Uterus (tissue), 4 donors: ENCODE measurements around the gene ATP5PD. TPM values are rescaled to one million over a fixed set of nuclear protein-coding genes. Genes with fewer than 3 reads are reported as not detected.
A peak's percentile ranks its signal among the peaks of the same experiment; 100 is the strongest.

ENCODE experiments used
- DNase-seq, 2 donors: peaks; one replicate each; pipeline ENCODE4 v3.0.0-alpha.2; 2019 to 2020
- H3K27ac ChIP-seq, 2 donors: fragments of 200-600 bp; sonication (generic); 1 replicate in 1 of 2; 2 replicates in 1 of 2; pipeline ENCODE4 v1.5.1; 2016 to 2018
- H3K27me3 ChIP-seq, 2 donors: fragments of 200-600 bp; sonication (generic); one replicate each; pipeline ENCODE4 v1.5.1; 2018 to 2019; ENCODE audit warnings: control low read depth in 1 of 2
- H3K36me3 ChIP-seq, 2 donors: fragments of 200-600 bp; sonication (generic); one replicate each; pipeline ENCODE4 v1.5.1; 2019; ENCODE audit warnings: control low read depth in 1 of 2
- H3K4me1 ChIP-seq, 2 donors: fragments of 200-600 bp; sonication (generic); one replicate each; pipeline ENCODE4 v1.5.1; 2018 to 2019; ENCODE audit warnings: control low read depth in 1 of 2
- H3K4me3 ChIP-seq, 2 donors: fragments of 200-600 bp; sonication (generic); 1 replicate in 1 of 2; 2 replicates in 1 of 2; pipeline ENCODE4 v1.5.1; 2018 to 2019; ENCODE audit warnings: mild to moderate bottlenecking in 1 of 2
- H3K9me3 ChIP-seq, 2 donors: fragments of 200-600 bp; sonication (generic); one replicate each; pipeline ENCODE4 v1.5.1; 2019; ENCODE audit warnings: control low read depth in 1 of 2
- POLR2A ChIP-seq, 2 donors: fragments of 450-650 bp; IDR thresholded peaks; one replicate each; pipeline ENCODE4 v1.6.1; 2016; ENCODE audit warnings: antibody characterized with exemption in 2 of 2, mild to moderate bottlenecking in 1 of 2, moderate library complexity in 1 of 2
- intact Hi-C: fragments of 100-400 bp; cut with DNase I; formaldehyde crosslinking; loops from one replicate; pipeline ENCODE4 v1.15.1; 2023; ENCODE audit warnings: low total_unique reads
- total RNA-seq, 4 donors: library from RNA; depleted of rRNA in 3 of 4; stranded (reverse); fragments of >200 nt in 3 of 4; gene quantifications; one replicate each; pipeline versions ENCODE4 v1.1.0 to v1.2.4, GENCODE V29; 2014 to 2023
- TF ChIP-seq, protein P1 (sequence below), 4 experiments: fragments of 200-600 bp in 2 of 4; fragments of 450-650 bp in 2 of 4; sonication (generic) in 2 of 4; IDR thresholded peaks; one replicate each; pipeline ENCODE4 v1.5.1; 2016 to 2019; ENCODE audit warnings: antibody characterized with exemption in 4 of 4, mild to moderate bottlenecking in 2 of 4, moderate library complexity in 1 of 4
- donor health status: DM: yes; HTN: yes; CAD: no.

Gene ATP5PD
- total RNA-seq, 4 donors from 2014 or later, result 117 to 282 (median 168) TPM

DNA sequence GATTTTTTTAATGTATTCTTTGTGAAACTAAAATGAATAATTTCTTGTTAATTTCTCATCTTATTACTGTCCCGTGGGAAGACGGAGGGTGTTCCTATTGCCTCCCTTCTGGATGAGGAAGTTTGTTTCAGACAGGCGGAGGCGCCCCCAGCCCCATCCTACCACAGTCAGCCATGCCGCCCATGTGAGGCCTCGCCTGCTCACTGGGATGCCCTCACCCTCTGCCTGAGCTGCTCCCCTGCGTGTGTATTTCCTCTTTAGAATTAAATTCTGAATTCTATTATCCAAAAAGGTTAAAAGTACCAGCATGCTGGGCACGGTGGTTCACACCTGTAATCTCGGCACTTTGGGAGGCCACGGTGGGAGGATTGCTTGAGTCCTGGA, 14.3 kb upstream of the ATP5PD start:
- Histone ChIP-seq H3K4me1 (no peaks in the 10 kb centered on the region), H3K36me3 (no peaks in the 10 kb centered on the region), H3K27ac (peak overlapping the region; percentile 63 to 68), H3K27me3 (no peaks in the 10 kb centered on the region), H3K4me3 (no peak overlapping the region), H3K9me3 (no peaks in the 10 kb centered on the region)
- TF ChIP-seq, protein P1, sequence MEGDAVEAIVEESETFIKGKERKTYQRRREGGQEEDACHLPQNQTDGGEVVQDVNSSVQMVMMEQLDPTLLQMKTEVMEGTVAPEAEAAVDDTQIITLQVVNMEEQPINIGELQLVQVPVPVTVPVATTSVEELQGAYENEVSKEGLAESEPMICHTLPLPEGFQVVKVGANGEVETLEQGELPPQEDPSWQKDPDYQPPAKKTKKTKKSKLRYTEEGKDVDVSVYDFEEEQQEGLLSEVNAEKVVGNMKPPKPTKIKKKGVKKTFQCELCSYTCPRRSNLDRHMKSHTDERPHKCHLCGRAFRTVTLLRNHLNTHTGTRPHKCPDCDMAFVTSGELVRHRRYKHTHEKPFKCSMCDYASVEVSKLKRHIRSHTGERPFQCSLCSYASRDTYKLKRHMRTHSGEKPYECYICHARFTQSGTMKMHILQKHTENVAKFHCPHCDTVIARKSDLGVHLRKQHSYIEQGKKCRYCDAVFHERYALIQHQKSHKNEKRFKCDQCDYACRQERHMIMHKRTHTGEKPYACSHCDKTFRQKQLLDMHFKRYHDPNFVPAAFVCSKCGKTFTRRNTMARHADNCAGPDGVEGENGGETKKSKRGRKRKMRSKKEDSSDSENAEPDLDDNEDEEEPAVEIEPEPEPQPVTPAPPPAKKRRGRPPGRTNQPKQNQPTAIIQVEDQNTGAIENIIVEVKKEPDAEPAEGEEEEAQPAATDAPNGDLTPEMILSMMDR (IDR thresholded peaks at IDR 0.05), result no peak
- no peak for TF ChIP-seq POLR2A (IDR thresholded peaks at IDR 0.05)
- intact Hi-C loops, result no loop called here
- DNase-seq, result no peak

DNA sequence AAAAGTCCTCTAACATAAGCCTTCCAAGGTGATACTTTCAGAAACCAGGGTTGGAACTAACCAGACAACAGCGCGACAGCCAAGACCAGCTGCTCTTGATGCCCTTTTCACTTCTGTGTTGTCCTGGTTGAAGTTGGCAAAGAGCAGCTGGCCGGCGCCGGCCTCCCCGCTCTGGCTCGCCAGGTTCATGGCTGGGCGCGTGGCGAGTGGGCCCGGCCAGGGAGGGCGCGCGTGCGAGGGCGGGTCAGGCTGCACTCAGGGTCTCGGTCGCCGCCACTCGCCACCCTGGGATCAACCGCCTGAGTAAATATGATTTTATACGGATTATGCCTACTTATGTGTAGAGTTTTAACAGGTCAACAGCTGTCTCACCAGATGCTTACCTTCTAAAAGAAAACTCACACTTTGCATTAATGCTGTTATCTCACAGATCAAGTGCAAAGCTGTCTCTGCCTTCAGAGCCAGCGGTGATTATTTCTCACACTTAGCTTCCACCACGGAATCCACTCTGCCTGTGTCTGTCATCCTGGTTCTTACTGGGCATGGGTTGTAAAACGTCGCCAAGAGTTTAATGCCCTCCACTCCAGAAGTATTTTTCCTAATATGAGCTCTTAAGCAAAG, 13.8 kb upstream of the ATP5PD start:
- Histone ChIP-seq H3K36me3 (no peaks in the 10 kb centered on the region), H3K9me3 (no peaks in the 10 kb centered on the region), H3K4me1 (no peaks in the 10 kb centered on the region), H3K27ac (peak overlapping the region; percentile 63 to 68), H3K27me3 (no peaks in the 10 kb centered on the region), H3K4me3 (no peak overlapping the region)
- no peak for DNase-seq
- intact Hi-C loops, result no loop called here
- TF ChIP-seq, protein P1 (IDR thresholded peaks at IDR 0.05), result no peak
- TF ChIP-seq POLR2A (IDR thresholded peaks at IDR 0.05), result no peak

DNA sequence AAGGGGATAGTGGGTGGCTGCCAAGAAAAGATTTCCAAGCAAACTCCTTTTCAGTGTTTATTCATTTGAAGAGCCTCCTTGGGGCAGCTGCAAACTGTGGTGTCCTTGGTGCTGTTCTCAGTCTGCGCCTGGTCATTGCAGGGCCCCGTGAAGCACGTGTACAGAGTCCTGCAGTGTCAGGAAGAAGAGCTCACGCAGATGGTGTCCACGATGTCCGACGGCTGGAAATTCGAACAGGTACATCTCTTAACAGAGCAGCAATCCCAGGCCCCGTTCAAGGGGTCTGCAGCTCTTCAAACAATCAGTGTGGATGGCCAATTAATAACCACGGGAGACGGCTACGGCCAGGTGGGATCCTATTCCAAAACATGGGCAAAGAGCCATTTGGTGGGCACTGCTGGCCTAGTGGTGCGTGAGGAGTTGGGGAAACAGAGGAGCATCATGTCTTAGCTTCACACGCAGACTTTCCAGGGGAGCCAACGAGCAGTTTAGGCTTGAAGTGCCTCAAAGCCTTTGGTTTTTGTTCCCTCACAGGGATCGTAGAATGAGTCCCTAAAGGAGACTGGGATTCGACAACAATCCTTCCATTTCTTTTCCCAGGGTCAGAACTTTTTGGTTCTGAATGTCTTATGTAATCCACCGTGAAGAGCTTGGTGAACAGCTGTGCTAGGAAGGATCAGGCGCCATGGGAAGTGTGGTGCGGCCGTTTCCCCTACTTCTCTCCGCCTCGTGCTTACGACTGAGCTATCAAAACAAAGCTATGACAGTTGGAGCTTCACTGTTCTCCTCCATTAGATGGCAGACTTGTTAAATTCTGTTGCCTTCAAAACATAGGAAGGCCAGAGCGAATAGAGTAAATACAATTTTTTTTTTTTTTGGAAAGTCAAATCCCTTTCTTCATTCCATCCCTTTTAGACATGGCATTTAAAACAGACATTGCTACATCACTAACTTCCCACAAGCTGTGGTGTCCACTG, 12.9 kb upstream of the ATP5PD start:
- H3K4me3 ChIP-seq, result no peak overlapping the region
- no peaks in the 10 kb centered on the region for H3K9me3 ChIP-seq
- no peaks in the 10 kb centered on the region for H3K4me1 ChIP-seq
- peak overlapping the region; percentile 63 to 68 for H3K27ac ChIP-seq
- no peaks in the 10 kb centered on the region for H3K36me3 ChIP-seq
- intact Hi-C loops, result no loop called here
- peak in 1 of 2 donors; percentile 47 for DNase-seq
- no peaks in the 10 kb centered on the region for H3K27me3 ChIP-seq
- TF ChIP-seq POLR2A (IDR thresholded peaks at IDR 0.05), result no peak
- TF ChIP-seq, protein P1 (IDR thresholded peaks at IDR 0.05), result peak; percentile 40 to 61 (median 54)

DNA sequence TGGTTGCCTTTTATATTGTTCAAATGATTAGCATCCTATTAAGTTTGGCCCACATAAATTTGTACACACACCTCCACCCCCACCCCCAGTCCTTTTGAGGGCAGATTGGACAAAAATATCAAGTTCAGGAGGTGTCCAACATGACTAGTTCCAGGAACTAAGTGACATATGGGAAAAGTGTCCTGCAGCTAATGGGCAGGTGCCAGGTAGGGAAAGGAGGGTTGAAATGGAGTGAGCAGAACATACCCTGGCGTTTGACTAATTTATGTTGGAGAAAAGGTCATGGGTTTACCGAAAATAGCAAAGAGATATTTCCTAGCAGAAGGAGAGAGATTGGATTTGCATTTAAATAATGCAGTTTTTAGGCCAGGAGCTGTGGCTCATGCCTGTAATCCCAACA, 5.2 kb upstream of the ATP5PD start:
- no peak for DNase-seq
- no peak for TF ChIP-seq POLR2A (IDR thresholded peaks at IDR 0.05)
- TF ChIP-seq, protein P1 (IDR thresholded peaks at IDR 0.05), result no peak
- intact Hi-C loops, result no loop called here
- no peak overlapping the region for H3K4me3 ChIP-seq
- no peaks in the 10 kb centered on the region for H3K9me3 ChIP-seq
- no peaks in the 10 kb centered on the region for H3K27me3 ChIP-seq
- H3K27ac ChIP-seq, result no peak overlapping the region
- H3K4me1 ChIP-seq, result no peaks in the 10 kb centered on the region
- no peaks in the 10 kb centered on the region for H3K36me3 ChIP-seq

DNA sequence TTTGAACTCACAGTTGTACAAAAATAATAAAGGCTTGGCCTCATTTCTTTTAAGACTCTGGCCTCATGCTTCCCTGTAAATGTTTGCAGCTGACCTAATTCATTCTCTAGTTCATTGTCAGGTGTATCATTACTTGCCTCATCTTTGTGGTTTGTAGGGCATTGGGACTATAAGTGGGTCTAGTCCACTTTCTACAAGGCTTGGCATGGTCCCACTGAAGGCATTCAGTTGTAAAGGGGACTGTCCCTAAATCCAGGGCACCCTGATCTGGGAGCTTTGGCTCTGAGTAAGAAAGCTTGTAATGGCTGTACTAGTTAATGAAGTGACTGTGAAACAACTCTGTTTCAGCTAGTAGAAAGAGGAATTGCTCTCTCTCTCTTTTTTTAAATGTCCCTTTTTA, 2.9 kb upstream of the ATP5PD start:
- Histone ChIP-seq H3K27ac (no peak overlapping the region), H3K4me1 (peaks cover 0 to 7% of the 10 kb centered on the region in 2 donors), H3K36me3 (no peaks in the 10 kb centered on the region), H3K4me3 (no peak overlapping the region), H3K9me3 (no peaks in the 10 kb centered on the region), H3K27me3 (no peaks in the 10 kb centered on the region)
- intact Hi-C loops, result no loop called here
- TF ChIP-seq POLR2A (IDR thresholded peaks at IDR 0.05), result no peak
- TF ChIP-seq, protein P1 (IDR thresholded peaks at IDR 0.05), result no peak
- no peak for DNase-seq
